Measurements from ENCODE around the gene RAB3IL1. TPM values are rescaled to one million over a fixed set of nuclear protein-coding genes. Genes with fewer than 3 reads are reported as not detected.
"Not testable (repeated sequence)": the region's sequence is repeated elsewhere in the genome, so short reads cannot be mapped to it uniquely, and the experiment has no call there.

Gene RAB3IL1
- total RNA-seq, 1 donor from 2014 or later, result 3.7 TPM

GRCh38 chr11:61953632-61954031 is 36.3 kb upstream of the RAB3IL1 start:
- DNase-seq (ENCODE audit: extremely low read depth, low read depth, low spot score), result not testable (repeated sequence)

GRCh38 chr11:61952882-61953281 is 35.5 kb upstream of the RAB3IL1 start:
- DNase-seq (ENCODE audit: extremely low read depth, low read depth, low spot score), result no peak

GRCh38 chr11:61951484-61952135 is 34.2 kb upstream of the RAB3IL1 start:
- no peak for DNase-seq (ENCODE audit: extremely low read depth, low read depth, low spot score)

DNA sequence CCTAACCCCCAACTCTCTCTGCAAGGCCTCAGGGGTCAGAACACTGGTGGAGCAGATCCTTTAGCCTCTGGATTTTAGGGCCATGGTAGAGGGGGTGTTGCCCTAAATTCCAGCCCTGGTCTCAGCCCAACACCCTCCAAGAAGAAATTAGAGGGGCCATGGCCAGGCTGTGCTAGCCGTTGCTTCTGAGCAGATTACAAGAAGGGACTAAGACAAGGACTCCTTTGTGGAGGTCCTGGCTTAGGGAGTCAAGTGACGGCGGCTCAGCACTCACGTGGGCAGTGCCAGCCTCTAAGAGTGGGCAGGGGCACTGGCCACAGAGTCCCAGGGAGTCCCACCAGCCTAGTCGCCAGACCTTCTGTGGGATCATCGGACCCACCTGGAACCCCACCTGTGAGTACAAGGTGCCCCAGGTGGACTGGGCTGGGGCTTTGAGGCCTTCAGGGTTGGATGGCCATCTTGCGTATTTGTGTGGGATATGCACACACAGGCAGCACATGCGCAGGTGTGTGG is 32.7 kb upstream of the RAB3IL1 start, which contains the start of gene BEST1:
TSS of gene BEST1 (plus strand) at position 317 of the 513 bp plus-strand sequence. CDS start 1,456 bp downstream, outside the sequence.
- no peak for DNase-seq (ENCODE audit: extremely low read depth, low read depth, low spot score)

- no peak for DNase-seq (ENCODE audit: extremely low read depth, low read depth, low spot score)
Observed at GRCh38 chr11:61949169-61950034, 32.0 kb upstream of the RAB3IL1 start.

- no peak for DNase-seq (ENCODE audit: extremely low read depth, low read depth, low spot score)
Observed at GRCh38 chr11:61948505-61948904, 31.1 kb upstream of the RAB3IL1 start.

DNA sequence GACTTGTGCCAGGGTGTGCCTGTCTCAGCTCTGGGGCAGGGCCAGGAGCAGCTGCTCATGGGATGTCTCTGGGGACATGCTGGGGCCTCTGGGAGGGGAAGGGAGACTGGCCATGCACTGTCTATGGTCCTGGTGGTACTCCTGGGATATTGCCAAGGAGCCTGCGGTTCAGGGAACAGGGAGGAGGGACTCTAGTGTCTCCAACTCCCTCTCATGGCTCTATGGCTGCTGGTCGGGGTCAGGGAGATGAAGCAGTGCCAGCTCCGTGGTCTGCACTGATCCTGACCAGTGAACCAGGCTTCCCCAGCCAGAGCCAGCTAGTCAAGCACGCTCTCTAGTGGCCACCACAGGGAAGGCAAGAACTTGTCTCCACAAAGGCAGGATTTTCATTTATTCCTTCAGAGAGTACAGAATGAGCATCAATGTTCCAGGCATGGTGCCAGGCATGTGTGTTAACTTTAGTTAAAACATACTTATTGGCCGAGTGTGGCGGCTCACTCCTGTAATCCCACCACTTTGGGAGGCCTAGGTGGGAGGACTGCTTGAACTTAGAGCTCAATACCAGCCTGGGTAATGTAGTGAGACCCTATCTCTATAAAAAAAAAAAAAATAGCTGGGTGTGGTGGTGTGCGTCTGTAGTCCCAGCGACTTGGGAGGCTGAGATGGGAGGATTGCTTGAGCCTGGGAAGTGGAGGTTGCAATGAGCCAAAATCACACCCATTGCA is 30.3 kb upstream of the RAB3IL1 start:
- no peak for DNase-seq (ENCODE audit: extremely low read depth, low read depth, low spot score)

DNA sequence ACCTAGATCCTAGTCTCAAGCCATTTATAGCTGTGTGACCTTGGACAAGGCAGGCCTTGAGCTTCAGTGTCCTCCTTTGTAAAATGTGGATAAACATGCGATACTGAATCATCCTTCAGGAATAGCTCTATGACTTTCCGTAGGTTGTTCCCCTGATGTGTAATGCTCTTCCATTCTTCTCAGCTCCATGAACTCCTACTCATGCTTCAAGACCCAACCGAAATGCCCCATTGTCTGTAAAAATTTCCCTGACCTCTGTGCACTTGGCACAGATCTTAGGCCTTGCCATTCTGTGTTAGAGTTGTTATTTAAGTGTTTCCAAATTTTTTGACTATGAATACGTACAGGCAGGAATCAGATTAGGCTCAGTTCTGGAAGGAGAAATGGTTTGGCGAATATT is 29.5 kb upstream of the RAB3IL1 start:
- no peak for DNase-seq (ENCODE audit: extremely low read depth, low read depth, low spot score)

- no peak for DNase-seq (ENCODE audit: extremely low read depth, low read depth, low spot score)
Observed at GRCh38 chr11:61945191-61945590, 27.8 kb upstream of the RAB3IL1 start.

- no peak for DNase-seq (ENCODE audit: extremely low read depth, low read depth, low spot score)
Observed at GRCh38 chr11:61940466-61940865, 23.1 kb upstream of the RAB3IL1 start.

- DNase-seq (ENCODE audit: extremely low read depth, low read depth, low spot score), result no peak
Observed at GRCh38 chr11:61935861-61936260, 18.5 kb upstream of the RAB3IL1 start.

GRCh38 chr11:61930933-61931332 is 13.6 kb upstream of the RAB3IL1 start:
- no peak for DNase-seq (ENCODE audit: extremely low read depth, low read depth, low spot score)

DNA sequence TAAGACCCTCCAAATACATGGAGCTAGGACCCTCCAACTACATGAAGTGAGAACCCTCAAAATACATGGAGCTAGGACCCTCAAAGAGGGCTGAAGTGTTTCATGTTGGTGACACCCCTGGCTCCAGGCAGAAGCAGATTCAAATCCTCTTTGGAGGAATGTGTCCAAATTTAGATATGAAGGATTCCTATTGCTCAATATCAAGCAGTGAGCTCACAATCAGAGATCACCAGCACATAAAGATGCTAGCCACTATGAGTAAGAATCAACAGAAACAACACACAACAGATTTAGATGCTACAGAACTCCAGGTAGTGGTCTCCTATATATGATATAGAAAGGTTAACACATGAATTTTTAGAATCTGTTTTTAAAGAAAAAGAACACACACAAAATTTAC is 11.2 kb upstream of the RAB3IL1 start:
- DNase-seq (ENCODE audit: extremely low read depth, low read depth, low spot score), result no peak

DNA sequence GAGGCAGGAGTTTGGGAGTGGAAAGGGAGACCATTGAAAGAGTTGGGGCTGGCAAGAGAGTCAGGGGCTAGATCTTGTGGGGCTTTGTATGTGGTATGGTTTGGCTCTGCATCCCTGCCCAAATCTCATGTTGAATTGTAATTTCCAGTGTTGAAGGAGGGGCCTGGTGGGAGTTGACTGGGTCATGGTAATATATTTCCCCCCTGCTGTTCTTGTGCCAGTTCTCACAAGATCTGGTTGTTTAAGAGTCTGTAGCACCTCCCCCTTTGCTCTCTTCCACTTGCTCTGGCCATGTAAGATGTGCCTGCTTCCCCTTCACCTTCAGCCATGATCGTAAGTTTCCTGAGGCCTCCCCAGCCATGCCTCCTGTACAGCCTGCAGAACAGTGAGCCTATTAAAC is 10.1 kb upstream of the RAB3IL1 start:
- no peak for DNase-seq (ENCODE audit: extremely low read depth, low read depth, low spot score)

GRCh38 chr11:61926235-61926634 is 8.9 kb upstream of the RAB3IL1 start:
- DNase-seq (ENCODE audit: extremely low read depth, low read depth, low spot score), result no peak

- DNase-seq (ENCODE audit: extremely low read depth, low read depth, low spot score), result no peak
Observed at GRCh38 chr11:61925736-61926135, 8.4 kb upstream of the RAB3IL1 start.

- DNase-seq (ENCODE audit: extremely low read depth, low read depth, low spot score), result no peak
Observed at GRCh38 chr11:61924064-61924455, 6.7 kb upstream of the RAB3IL1 start.

GRCh38 chr11:61923166-61924063 is 6.0 kb upstream of the RAB3IL1 start:
- no peak for DNase-seq (ENCODE audit: extremely low read depth, low read depth, low spot score)

DNA sequence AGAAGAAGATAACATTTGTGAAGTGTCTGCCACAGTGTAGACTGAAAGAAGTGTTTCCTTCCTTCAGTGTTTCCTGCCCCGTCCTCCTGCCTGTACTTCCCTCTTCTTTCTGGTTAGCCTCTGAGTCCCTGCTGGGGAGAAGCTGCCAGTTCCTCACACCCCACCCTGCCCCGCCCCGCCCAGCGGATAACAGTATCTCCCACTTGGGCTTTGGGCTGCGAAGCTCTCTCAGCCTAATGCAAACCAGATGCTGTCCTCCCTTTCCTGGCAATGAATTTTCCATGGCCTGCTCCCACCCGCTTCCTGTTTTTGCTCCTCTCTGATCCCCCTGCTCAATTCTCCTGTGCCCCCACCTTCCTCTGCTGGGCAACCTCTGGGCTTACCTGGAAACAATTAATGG is 5.2 kb upstream of the RAB3IL1 start:
- no peak for DNase-seq (ENCODE audit: extremely low read depth, low read depth, low spot score)

DNA sequence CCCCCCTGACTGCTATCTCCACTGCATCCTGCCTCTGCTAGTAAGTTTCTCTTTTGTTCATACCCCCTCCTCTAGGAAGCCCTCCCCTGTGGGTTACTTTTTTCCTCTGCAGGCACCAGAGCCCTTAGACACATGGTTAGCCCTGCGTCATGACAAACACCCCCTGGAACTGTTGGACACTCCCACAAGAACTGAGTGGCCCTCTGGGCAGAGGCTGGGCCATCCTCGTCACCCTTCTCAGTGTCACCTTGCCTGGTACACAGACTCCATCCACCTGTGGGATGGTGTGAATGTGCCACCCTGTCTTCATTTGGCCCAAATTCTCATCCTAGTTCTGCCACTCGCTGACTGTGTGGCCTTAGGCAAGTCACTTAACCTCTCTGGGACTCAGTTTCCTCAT is 4.1 kb upstream of the RAB3IL1 start:
- no peak for DNase-seq (ENCODE audit: extremely low read depth, low read depth, low spot score)
